Osteoblast (primary cell): ENCODE data around the gene ATP5F1E. TPM values are rescaled to one million over a fixed set of nuclear protein-coding genes. Genes with fewer than 3 reads are reported as not detected.

ENCODE experiments used
- DNase-seq: peaks from one replicate; pipeline ENCODE4 v3.0.0; 2011; ENCODE audit warnings: low spot score, mixed read lengths; ENCODE audit not compliant: insufficient read length; ENCODE audit errors: missing footprints
- H2AFZ ChIP-seq: 2 replicates; pipeline ENCODE4 v1.6.0; 2011; ENCODE audit warnings: mild to moderate bottlenecking, low read length
- H3K27ac ChIP-seq: 2 replicates; pipeline ENCODE4 v1.5.1; 2011; ENCODE audit warnings: mild to moderate bottlenecking, low read depth, low read length, moderate library complexity
- H3K27me3 ChIP-seq: 2 replicates; pipeline ENCODE4 v1.6.0; 2012; ENCODE audit warnings: mild to moderate bottlenecking, control low read depth, inconsistent platforms, low read length, moderate library complexity; ENCODE audit not compliant: insufficient read depth
- H3K36me3 ChIP-seq: 2 replicates; pipeline ENCODE4 v1.5.1; 2011; ENCODE audit warnings: mild to moderate bottlenecking, low read length, control low read depth, moderate library complexity; ENCODE audit not compliant: insufficient read depth
- H3K4me1 ChIP-seq: 2 replicates; pipeline ENCODE4 v1.5.1; 2011; ENCODE audit warnings: mild to moderate bottlenecking, low read length, control low read depth, moderate library complexity; ENCODE audit not compliant: insufficient read depth
- H3K4me2 ChIP-seq: 2 replicates; pipeline ENCODE4 v1.6.0; 2011; ENCODE audit warnings: mild to moderate bottlenecking, low read length; ENCODE audit not compliant: insufficient read depth
- H3K4me3 ChIP-seq: fragments of 200-600 bp; sonication (generic); 3 replicates; pipeline ENCODE4 v1.5.1; 2012; ENCODE audit warnings: mild to moderate bottlenecking, low read length, inconsistent platforms; ENCODE audit not compliant: insufficient read depth
- H3K79me2 ChIP-seq: 2 replicates; pipeline ENCODE4 v1.6.0; 2012; ENCODE audit warnings: mild to moderate bottlenecking, low read length, control low read depth, inconsistent platforms; ENCODE audit not compliant: insufficient read depth
- H3K9me3 ChIP-seq: 2 replicates; pipeline ENCODE4 v1.5.1; 2011; ENCODE audit warnings: low read depth, low read length, control low read depth
- H4K20me1 ChIP-seq: 2 replicates; pipeline ENCODE4 v1.6.0; 2012; ENCODE audit warnings: mild to moderate bottlenecking, low read length, control low read depth; ENCODE audit not compliant: insufficient read depth
- CTCF ChIP-seq: IDR thresholded peaks from 2 replicates; pipeline ENCODE4 v1.5.1; 2011; ENCODE audit warnings: mild to moderate bottlenecking, low read depth, low read length, moderate library complexity; ENCODE audit errors: extremely low read depth
- total RNA-seq: library from RNA; depleted of rRNA; stranded (reverse); fragments of >200 nt; gene quantifications from 2 replicates; pipeline ENCODE4 v1.2.3, GENCODE V29; 2012

The ATP5F1E gene
- total RNA-seq, 1 donor = 19.5 TPM

GRCh38 chr20:59006864-59007664 lies 25.1 kb downstream of the ATP5F1E start, which contains the start of gene CTSZ:
CTSZ (minus strand) TSS chr20:59007254; CDS start chr20:59007128, 126 bp downstream.
- Histone ChIP-seq H2AFZ (peak within 1 kb of the TSS; percentile 74), H4K20me1 (peaks cover 20% of the 10 kb centered on the region), H3K4me2 (peak within 1 kb of the TSS; percentile 92), H3K9me3 (no peaks in the 10 kb centered on the region), H3K27ac (peak within 1 kb of the TSS; percentile 78), H3K36me3 (peaks cover 26% of the 10 kb centered on the region), H3K79me2 (peaks cover 48% of the 10 kb centered on the region), H3K4me3 (peak within 1 kb of the TSS; percentile 90), H3K4me1 (peaks cover 37% of the 10 kb centered on the region), H3K27me3 (no peaks in the 10 kb centered on the region)
- TF ChIP-seq CTCF = no peak
- peak; percentile 97 for DNase-seq

DNA sequence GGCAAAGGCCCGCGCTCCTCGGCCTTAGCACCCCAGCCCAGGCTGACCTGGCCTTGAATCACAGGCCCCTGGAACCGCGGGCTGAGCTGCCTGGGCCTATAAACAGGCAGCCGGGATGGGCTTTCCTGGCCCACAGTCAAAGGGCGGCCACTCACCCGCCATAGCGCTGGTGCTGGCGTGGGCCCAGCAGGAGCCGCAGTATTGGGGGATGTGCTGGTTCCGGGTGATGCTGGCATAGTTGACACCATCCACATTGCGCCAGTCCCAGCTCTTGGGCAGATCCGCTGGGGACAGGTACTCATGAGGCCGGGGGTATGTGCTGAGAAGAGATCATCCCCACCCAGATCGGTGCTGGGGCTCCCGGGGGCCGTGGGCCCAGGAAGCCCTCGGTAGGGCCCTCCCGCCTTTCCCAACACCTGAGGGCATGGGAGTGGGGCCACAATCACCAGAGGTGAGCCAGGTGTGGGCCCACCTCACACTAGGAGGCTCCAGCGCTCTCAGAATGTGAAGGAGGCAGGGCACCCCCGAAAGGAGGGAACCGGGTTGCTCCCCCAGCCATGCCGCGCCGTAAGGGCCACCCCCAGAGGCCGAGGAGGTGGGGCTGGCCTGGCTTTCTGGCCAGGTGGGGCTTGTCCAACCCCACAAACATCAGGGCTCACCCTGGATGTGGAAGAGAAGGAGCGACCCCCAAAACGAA lies 25.8 kb downstream of the ATP5F1E start:
- Histone ChIP-seq H2AFZ (peak overlapping the region; percentile 74), H3K36me3 (peaks cover 30% of the 10 kb centered on the region), H3K27ac (peak overlapping the region; percentile 78), H3K27me3 (no peaks in the 10 kb centered on the region), H4K20me1 (peaks cover 24% of the 10 kb centered on the region), H3K79me2 (peaks cover 56% of the 10 kb centered on the region), H3K4me1 (peaks cover 32% of the 10 kb centered on the region), H3K9me3 (no peaks in the 10 kb centered on the region), H3K4me2 (peak overlapping the region; percentile 92), H3K4me3 (peak overlapping the region; percentile 90)
- DNase-seq = peak; percentile 94
- TF ChIP-seq CTCF = no peak

DNA sequence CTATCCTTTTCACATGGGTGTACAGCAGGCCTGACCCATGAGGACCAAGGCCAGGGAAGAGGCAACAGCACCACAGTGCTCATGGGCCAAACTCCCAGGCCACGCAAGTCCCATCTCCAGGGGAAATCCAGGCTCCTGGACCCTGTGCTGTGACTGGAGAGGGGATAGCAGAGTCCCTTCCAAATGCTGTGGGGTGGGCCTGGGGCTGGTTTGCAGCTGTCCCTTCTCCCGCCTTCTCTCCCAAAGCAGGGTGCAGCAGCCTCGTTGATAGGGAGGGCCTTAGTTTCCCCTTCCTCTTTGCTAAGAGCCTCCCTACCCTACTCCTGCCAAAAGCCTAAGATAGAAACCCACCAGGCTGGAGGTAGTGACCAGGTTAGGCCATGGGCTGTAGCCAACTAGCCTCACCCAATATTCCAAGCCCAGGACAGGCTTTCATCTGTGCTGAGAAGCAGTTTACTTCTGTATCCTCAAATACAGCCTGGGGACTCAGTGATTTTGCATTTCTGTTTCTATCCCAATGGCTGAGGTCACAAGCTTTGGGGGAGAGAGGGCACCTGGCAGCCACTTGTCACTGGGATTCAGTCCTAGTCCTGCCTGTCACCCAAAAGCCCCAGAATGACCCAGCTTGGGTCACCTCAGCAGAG lies 26.5 kb downstream of the ATP5F1E start:
- Histone ChIP-seq H3K4me2 (peak overlapping the region; percentile 92), H3K4me3 (peak overlapping the region; percentile 90), H2AFZ (peak overlapping the region; percentile 74), H3K4me1 (peaks cover 25% of the 10 kb centered on the region), H3K27me3 (no peaks in the 10 kb centered on the region), H3K27ac (peak overlapping the region; percentile 78), H3K9me3 (no peaks in the 10 kb centered on the region), H3K79me2 (peaks cover 57% of the 10 kb centered on the region), H3K36me3 (peaks cover 35% of the 10 kb centered on the region), H4K20me1 (peaks cover 24% of the 10 kb centered on the region)
- TF ChIP-seq CTCF = no peak
- peak; percentile 93 for DNase-seq
